ENCODE measurements around the gene DAB2IP. TPM values are rescaled to one million over a fixed set of nuclear protein-coding genes. Genes with fewer than 3 reads are reported as not detected.

The DAB2IP gene
- polyA plus RNA-seq, 1 donor from 2014 or later = 17.3 TPM

DNA sequence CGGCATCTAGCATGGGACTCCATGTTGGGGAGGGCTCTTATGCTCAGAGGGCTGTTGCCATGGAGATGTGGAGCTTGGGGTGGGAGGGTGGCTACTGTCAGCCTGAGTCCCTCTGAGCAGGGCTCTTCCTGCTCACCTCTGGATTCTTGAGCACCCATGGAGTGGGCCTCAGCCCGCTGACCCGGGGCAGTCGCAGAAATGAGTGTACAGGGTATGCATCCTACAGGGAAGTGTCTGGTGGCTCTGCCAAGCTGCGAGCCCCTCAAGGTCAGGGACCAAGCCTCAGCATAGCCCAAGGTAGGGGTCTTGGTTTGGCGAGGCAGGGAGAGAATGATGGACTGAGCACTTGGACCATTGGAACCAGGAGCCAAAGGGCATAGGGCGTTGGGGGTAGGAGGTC lies 104.1 kb downstream of the DAB2IP start:
- Histone ChIP-seq H3K4me2 (ENCODE audit: low read length) (no peak overlapping the region), H3K27ac (ENCODE audit: low read length) (no peak overlapping the region), H3K79me2 (replicated peaks; ENCODE audit: insufficient read depth, low read length) (peaks cover 7% of the 10 kb centered on the region), H4K20me1 (ENCODE audit: insufficient read depth) (peaks cover 6% of the 10 kb centered on the region), H3K9me3 (ENCODE audit: low read length) (no peaks in the 10 kb centered on the region), H2AFZ (ENCODE audit: low read depth, low read length) (no peak overlapping the region), H3K4me3 (ENCODE audit: low read length) (no peak overlapping the region), H3K9me2 (ENCODE audit: insufficient read depth, low read length) (no peaks in the 10 kb centered on the region), H3K9ac (ENCODE audit: low read length) (no peak overlapping the region), H3F3A (ENCODE audit: insufficient read depth, low read length, poor library complexity, severe bottlenecking) (no peaks in the 10 kb centered on the region), H3K36me3 (ENCODE audit: insufficient read depth, low read length) (peaks cover 3% of the 10 kb centered on the region), H3K27me3 (ENCODE audit: insufficient read depth, low read depth, low read length) (no peaks in the 10 kb centered on the region)
- no peak for TF ChIP-seq SMC3 (conservative IDR thresholded peaks at IDR 0.05; ENCODE audit: poor library complexity)
- no peak for TF ChIP-seq EP300 (conservative IDR thresholded peaks at IDR 0.05; ENCODE audit: poor library complexity, severe bottlenecking)
- TF ChIP-seq, protein P1, sequence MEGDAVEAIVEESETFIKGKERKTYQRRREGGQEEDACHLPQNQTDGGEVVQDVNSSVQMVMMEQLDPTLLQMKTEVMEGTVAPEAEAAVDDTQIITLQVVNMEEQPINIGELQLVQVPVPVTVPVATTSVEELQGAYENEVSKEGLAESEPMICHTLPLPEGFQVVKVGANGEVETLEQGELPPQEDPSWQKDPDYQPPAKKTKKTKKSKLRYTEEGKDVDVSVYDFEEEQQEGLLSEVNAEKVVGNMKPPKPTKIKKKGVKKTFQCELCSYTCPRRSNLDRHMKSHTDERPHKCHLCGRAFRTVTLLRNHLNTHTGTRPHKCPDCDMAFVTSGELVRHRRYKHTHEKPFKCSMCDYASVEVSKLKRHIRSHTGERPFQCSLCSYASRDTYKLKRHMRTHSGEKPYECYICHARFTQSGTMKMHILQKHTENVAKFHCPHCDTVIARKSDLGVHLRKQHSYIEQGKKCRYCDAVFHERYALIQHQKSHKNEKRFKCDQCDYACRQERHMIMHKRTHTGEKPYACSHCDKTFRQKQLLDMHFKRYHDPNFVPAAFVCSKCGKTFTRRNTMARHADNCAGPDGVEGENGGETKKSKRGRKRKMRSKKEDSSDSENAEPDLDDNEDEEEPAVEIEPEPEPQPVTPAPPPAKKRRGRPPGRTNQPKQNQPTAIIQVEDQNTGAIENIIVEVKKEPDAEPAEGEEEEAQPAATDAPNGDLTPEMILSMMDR (IDR thresholded peaks at IDR 0.05; ENCODE audit: poor library complexity, severe bottlenecking) = no peak
- TF ChIP-seq TAF1 (IDR thresholded peaks at IDR 0.05; ENCODE audit: low read depth) = no peak
- no peak for TF ChIP-seq EZH2 (IDR thresholded peaks at IDR 0.05; ENCODE audit: borderline replicate concordance, insufficient read depth, low read length, poor library complexity, severe bottlenecking)
- no peak for TF ChIP-seq MXI1 (conservative IDR thresholded peaks at IDR 0.05; ENCODE audit: poor library complexity, severe bottlenecking)
- TF ChIP-seq, protein P2, sequence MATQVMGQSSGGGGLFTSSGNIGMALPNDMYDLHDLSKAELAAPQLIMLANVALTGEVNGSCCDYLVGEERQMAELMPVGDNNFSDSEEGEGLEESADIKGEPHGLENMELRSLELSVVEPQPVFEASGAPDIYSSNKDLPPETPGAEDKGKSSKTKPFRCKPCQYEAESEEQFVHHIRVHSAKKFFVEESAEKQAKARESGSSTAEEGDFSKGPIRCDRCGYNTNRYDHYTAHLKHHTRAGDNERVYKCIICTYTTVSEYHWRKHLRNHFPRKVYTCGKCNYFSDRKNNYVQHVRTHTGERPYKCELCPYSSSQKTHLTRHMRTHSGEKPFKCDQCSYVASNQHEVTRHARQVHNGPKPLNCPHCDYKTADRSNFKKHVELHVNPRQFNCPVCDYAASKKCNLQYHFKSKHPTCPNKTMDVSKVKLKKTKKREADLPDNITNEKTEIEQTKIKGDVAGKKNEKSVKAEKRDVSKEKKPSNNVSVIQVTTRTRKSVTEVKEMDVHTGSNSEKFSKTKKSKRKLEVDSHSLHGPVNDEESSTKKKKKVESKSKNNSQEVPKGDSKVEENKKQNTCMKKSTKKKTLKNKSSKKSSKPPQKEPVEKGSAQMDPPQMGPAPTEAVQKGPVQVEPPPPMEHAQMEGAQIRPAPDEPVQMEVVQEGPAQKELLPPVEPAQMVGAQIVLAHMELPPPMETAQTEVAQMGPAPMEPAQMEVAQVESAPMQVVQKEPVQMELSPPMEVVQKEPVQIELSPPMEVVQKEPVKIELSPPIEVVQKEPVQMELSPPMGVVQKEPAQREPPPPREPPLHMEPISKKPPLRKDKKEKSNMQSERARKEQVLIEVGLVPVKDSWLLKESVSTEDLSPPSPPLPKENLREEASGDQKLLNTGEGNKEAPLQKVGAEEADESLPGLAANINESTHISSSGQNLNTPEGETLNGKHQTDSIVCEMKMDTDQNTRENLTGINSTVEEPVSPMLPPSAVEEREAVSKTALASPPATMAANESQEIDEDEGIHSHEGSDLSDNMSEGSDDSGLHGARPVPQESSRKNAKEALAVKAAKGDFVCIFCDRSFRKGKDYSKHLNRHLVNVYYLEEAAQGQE (IDR thresholded peaks at IDR 0.05; ENCODE audit: borderline replicate concordance) = no peak
- TF ChIP-seq RAD21 (conservative IDR thresholded peaks at IDR 0.05) = no peak
- no peak for TF ChIP-seq POLR2AphosphoS5 (IDR thresholded peaks at IDR 0.05)

DNA sequence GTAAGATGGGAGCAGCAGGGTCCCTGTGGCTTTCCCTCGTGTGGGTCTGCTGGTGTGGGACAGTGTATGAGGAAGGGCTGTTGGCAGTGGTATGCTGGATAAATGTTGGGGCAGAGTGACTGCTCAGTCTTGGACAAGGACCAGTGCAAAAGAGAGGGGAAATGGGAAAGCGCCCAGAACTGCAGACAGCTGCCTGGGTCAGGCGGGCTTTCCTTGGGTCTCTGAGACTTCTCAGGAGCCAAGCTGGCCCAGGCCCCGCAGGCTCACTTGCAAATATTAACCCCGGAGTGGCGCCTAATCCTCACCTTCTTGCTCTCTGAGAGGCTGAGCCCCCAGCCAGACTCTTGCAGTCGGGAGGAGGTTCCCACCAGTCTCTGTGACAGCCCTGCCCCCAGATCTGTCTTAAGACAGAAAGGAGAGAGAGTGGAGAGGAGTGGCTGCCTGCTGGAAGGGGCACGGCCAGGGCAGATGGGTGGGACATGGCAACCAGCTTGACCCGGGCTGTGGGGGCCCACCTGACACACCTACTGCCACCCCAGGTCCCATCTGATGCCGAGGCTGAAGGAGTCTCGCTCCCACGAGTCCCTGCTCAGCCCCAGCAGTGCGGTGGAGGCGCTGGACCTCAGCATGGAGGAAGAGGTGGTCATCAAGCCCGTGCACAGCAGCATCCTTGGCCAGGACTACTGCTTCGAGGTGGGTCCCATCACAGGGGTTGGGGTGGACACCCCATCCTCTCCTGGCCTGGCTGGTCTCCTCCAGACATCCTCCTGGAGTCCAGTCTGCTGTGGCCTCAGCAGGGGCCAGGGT lies 105.2 kb downstream of the DAB2IP start:
- H3K4me3 ChIP-seq (ENCODE audit: low read length) = no peak overlapping the region

More for the DNA sequence above, 105.2 kb downstream of the DAB2IP start:
- peaks cover 3% of the 10 kb centered on the region for H3K36me3 ChIP-seq (ENCODE audit: insufficient read depth, low read length)
- no peaks in the 10 kb centered on the region for H3F3A ChIP-seq (ENCODE audit: insufficient read depth, low read length, poor library complexity, severe bottlenecking)
- no peaks in the 10 kb centered on the region for H3K9me2 ChIP-seq (ENCODE audit: insufficient read depth, low read length)
- H3K9ac ChIP-seq (ENCODE audit: low read length) = no peak overlapping the region
- no peak for TF ChIP-seq POLR2AphosphoS5 (IDR thresholded peaks at IDR 0.05)
- TF ChIP-seq SMC3 (conservative IDR thresholded peaks at IDR 0.05; ENCODE audit: poor library complexity) = no peak
- TF ChIP-seq EP300 (conservative IDR thresholded peaks at IDR 0.05; ENCODE audit: poor library complexity, severe bottlenecking) = no peak
- TF ChIP-seq MXI1 (conservative IDR thresholded peaks at IDR 0.05; ENCODE audit: poor library complexity, severe bottlenecking) = no peak
- TF ChIP-seq, protein P2 (IDR thresholded peaks at IDR 0.05; ENCODE audit: borderline replicate concordance) = no peak
- no peak for TF ChIP-seq TAF1 (IDR thresholded peaks at IDR 0.05; ENCODE audit: low read depth)
- H3K4me2 ChIP-seq (ENCODE audit: low read length) = no peak overlapping the region
- peaks cover 4% of the 10 kb centered on the region for H3K79me2 ChIP-seq (replicated peaks; ENCODE audit: insufficient read depth, low read length)
- no peaks in the 10 kb centered on the region for H3K27me3 ChIP-seq (ENCODE audit: insufficient read depth, low read depth, low read length)
- H3K9me3 ChIP-seq (ENCODE audit: low read length) = no peaks in the 10 kb centered on the region
- peaks cover 6% of the 10 kb centered on the region for H4K20me1 ChIP-seq (ENCODE audit: insufficient read depth)
- H2AFZ ChIP-seq (ENCODE audit: low read depth, low read length) = no peak overlapping the region
- H3K27ac ChIP-seq (ENCODE audit: low read length) = no peak overlapping the region

All from neural cell (in vitro differentiated cells).